ENCODE data around the gene NPTX1.

NPTX1 gene

GRCh38 chr17:80456465-80457235, 19.8 kb downstream of the NPTX1 start:
- DNase-seq = no peak

GRCh38 chr17:80455784-80456183, 20.6 kb downstream of the NPTX1 start:
- no peak for DNase-seq

GRCh38 chr17:80455336-80455710, 21.1 kb downstream of the NPTX1 start:
- no peak for DNase-seq

GRCh38 chr17:80454557-80455335, 21.7 kb downstream of the NPTX1 start:
- peak; percentile 96 for DNase-seq

GRCh38 chr17:80453998-80454556, 22.3 kb downstream of the NPTX1 start:
- no peak for DNase-seq

GRCh38 chr17:80453126-80453997, 23.0 kb downstream of the NPTX1 start:
- no peak for DNase-seq

- no peak for DNase-seq
Measured at GRCh38 chr17:80452173-80452915, 24.1 kb downstream of the NPTX1 start.

GRCh38 chr17:80451104-80451775, 25.2 kb downstream of the NPTX1 start:
- no peak for DNase-seq

- no peak for DNase-seq
Measured at GRCh38 chr17:80449930-80450576, 26.4 kb downstream of the NPTX1 start.

GRCh38 chr17:80449194-80449929, 27.0 kb downstream of the NPTX1 start:
- DNase-seq = no peak

GRCh38 chr17:80447790-80448189, 28.6 kb downstream of the NPTX1 start:
- no peak for DNase-seq

- DNase-seq = no peak
Measured at GRCh38 chr17:80446645-80447405, 29.6 kb downstream of the NPTX1 start.

- no peak for DNase-seq
Measured at GRCh38 chr17:80445726-80446110, 30.7 kb downstream of the NPTX1 start.

GRCh38 chr17:80445007-80445725, 31.2 kb downstream of the NPTX1 start:
- no peak for DNase-seq

- DNase-seq = no peak
Measured at GRCh38 chr17:80444644-80444979, 31.8 kb downstream of the NPTX1 start.

- DNase-seq = no peak
Measured at GRCh38 chr17:80443916-80444643, 32.3 kb downstream of the NPTX1 start.

- DNase-seq = no peak
Measured at GRCh38 chr17:80443498-80443897, 32.9 kb downstream of the NPTX1 start.

- no peak for DNase-seq
Measured at GRCh38 chr17:80442764-80443163, 33.6 kb downstream of the NPTX1 start.

GRCh38 chr17:80442323-80442659, 34.1 kb downstream of the NPTX1 start:
- no peak for DNase-seq
